HG03469 (cell line): ENCODE results near the gene PNLIPRP1.

Experiments
- ATAC-seq: cut with Tn5 transposase; IDR thresholded peaks from one replicate; pipeline ENCODE4 v1.9.1; 2021; ENCODE audit warnings: mild to moderate bottlenecking, moderate library complexity, moderate number of reproducible peaks; ENCODE audit not compliant: unreplicated experiment

The PNLIPRP1 gene

DNA sequence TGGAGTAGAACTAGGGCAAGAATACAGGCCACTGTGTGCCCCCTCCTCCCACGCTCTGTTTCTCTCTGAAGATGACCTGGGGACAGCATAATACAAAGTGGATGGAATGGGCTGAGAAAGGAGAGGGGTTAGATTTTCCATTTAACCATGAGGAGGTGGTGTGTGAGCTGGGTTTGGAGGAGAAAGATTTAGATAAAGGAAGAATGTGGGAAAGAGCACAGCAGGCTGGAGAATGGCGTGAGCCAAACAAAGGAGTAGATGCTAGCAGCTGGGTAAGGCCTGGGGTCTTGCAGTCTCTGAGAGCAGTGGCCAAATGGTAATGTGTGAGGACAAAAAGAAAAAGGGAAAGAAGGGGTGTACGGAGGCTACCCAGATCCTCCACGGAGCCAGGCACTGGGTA is 38.6 kb downstream of the PNLIPRP1 start:
- no peak for ATAC-seq

DNA sequence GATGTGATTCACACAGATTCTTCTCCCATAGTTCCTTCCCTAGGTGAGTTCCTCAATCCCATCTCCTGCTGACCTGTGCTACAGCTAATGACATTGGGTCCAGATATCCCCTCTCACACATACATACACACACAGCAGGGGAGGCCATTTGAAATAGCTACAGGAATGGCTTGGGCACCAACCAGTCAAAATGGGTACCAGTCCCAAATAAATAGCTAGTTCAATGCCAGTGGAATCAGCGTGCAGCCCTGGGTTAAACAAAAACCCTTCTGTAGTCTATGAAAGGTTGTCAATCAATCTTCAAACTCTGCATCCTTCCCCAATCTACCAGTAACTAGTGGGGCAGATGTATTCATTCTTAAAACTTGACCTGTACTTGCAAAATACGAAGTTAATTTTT is 39.3 kb downstream of the PNLIPRP1 start:
- ATAC-seq: no peak

DNA sequence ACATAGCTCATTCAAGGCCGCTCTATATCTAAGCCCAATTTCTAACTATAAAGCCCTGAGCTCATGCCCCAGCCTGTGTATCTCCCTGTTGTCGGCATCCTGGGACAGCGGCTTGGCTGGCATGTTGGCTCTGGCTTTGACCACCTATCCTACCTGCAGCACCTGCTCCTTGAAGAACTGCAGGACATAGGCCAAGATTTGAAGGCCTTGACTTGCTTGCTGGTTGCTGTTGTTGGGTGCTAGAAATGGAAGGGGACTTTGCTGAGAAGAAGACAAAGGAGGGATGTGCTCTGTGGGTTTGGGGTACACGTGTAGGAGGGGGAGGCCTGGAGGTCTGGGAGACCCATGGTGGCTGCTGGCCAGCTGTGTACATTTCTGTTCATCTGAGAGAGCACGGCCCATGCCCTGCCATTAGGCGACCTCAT is 41.1 kb downstream of the PNLIPRP1 start:
- ATAC-seq: no peak

DNA sequence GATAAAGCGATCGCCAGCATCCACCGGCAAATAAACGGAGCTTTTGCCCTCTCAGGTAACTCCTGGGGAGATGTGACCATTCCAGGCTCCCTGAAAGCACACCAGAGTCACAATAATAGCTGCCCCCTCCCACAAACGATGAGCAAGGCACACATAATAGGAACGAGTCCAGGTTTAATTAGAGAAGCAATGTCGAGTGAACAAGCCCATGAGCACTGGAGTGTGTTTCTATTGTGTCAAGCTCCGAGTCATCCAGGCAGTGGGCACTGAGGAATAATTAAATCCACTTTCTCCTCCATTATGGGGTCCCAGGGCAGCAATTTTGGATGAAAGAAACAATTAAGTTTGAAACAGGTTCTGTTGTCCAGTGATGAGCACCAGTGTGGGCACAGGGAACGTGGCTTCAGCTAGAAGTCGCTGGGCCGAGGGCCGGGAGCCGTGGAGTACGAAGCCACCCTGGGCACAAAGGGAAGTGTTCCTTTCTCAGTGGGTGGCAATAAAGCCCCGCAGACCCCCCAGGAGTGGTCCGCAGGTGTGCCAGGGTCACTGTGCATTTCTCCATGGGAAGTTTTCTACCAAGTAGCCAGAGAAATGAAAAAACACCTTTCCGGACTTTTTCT is 41.9 kb downstream of the PNLIPRP1 start:
- ATAC-seq: no peak

DNA sequence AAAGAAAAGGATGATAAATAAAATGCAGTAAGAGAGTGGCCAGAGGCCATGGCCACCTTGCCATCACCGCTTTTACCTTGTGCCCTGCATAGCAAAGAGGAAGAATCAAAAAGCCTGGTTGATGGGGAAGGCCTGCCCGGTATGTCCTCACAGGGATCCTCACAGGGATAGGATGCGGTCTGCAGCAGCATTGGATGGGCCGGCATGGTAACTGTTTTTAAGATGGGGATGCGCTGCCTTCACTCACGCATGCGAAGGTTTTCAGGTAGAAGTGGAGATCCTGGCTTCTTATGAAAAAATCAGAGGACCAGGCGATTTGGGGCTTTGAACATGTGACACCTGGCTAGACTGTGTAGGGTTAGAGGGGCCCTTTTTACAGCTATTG is 42.4 kb downstream of the PNLIPRP1 start:
- ATAC-seq: no peak

DNA sequence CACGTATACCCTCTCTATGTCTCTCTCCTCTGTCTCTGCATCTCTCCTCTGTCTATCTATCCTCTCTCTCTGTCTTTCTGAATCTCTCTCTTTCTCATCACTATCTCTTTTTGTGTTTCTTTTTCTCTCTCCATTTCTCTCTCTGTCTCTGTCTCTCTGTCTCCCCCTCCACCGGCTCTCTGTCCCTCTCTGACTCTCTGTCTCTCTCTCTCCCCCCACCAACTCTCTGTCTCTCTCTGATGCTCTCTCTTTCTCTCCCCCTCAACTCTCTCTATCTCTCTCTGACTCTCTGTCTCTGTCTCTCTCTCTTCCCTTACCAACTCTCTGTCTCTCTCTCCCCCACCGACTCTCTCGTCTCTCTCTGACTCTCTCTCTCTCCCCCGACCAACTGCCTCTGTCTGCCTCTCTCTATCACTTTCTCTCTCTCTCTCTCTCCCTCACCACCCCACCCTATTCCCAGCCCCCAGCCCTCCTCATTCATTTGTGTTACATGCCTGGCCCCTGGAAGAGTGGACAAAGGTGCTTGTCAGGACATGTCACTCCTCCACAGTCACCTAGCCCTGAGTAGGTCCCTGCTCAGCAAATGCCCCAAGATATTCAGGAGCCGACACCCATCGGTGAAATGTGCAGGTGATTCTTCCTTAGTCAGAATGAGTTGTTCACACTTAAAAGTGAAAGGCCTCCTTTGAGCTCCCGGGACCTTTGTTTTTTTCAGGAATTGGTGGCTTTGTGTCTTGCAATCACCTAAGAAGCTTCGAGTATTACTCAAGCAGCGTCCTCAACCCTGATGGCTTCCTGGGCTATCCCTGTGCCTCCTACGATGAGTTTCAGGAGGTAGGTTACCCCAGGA is 43.6 kb downstream of the PNLIPRP1 start:
- ATAC-seq: no peak

DNA sequence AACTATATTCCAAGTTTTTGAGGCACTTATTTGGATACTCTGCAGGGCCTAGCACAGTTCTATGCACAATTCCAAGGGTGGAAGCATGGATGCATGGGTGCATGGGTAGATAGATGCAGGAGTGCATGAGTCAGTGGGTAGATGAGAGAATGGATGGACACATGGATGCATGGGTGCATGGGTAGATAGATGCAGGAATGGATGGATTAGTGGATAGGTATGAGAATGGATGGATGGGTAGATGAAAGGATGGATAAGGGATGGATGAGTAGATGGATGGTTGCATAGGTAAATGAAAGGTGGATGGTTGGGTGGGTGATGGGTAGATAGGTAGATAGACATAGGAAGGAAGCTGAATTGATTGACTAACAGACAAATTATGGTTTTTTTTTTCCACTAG is 45.6 kb downstream of the PNLIPRP1 start:
- ATAC-seq: no peak

DNA sequence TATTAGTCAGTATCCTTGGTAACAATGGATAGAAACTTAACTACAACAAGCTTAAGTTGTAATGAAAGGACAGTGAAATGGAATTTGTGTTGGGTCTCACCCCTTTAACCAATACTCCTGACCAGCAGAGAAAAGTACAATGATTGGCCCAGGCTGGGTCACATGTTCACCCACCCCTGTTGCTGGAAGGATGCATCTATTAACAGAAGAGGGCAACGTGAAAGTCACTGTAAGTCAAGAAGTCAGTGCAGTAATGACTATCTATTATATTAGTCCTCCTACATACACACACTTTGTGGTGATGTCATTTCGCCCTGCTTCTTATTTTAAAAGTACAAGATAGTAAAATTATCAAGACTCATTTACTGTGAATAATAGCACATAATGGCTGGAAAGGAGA is 46.2 kb downstream of the PNLIPRP1 start:
- no peak for ATAC-seq

DNA sequence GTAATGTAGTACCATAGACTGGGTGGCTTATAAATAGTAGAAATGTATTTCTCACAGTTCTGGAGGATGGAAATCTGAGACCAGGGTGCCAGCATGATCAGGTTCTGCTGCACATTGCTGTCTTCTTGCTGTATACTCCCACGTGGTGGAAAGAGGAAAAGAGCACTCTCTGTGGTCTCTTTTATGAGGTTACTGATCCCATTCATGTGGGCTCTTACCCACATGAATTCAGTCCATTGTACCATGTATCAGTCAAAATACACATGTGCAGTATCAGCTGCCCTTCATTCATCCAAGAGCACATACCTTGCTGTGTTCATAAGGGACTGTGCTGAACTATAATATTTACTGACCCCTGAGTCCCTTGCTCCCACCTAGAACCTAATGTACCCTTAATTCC is 47.1 kb downstream of the PNLIPRP1 start:
- no peak for ATAC-seq

DNA sequence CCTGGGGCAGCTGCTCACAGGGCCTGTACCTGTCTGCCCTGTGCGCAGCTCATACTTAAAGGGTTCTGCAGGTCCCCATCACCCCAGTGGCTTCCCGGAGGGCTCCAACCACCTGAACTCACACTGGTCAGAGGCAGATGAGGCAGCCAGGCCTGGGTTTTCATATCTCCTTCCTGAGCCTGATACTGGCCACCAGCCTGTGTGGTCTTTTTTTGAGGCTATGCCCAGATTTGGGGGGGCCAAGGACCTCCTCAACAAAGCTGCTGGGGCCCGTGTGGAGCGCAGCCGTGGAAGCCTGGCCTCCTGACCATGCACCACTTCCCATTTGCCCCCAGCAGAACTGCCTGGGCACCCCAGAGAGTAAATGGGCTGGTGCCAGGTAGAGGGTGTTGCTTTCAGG is 55.7 kb downstream of the PNLIPRP1 start:
- no peak for ATAC-seq

DNA sequence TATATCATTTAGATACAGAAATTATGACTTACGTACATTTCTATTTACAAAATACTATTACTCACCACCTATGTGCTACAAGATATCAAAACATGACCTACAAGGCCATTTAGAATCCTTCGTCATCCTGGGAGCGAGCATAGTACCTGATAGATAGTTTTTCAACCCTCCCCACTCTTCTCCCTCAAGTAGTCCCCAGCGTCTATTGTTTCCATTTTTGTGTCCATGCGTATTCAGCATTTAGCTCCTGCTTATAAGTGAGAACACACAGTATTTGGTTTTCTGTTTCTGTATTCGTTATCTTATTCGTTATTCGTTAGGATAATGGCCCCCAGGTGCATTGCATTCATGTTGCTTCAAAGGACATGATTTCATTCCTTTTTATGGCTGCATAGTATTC is 58.1 kb downstream of the PNLIPRP1 start:
- ATAC-seq: no peak

DNA sequence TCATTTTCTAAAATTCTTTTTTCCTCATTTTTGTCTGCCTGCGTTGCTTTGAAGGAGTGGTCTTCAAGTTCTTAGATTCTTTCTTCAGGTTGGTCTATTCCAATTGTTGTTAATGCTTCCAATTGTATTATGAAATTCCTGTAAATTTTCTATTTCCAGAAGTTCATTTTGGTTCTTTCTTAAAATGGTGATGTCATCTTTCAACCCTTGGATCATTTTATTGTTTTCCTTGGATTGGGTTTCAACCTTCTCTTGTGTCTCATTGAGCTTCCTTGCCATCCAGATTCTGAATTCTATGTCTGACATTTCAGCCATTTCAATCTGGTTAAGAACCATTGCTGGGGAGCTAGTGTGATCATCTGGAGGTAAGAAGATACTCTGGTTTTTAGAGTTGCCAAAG is 63.1 kb downstream of the PNLIPRP1 start:
- no peak for ATAC-seq

DNA sequence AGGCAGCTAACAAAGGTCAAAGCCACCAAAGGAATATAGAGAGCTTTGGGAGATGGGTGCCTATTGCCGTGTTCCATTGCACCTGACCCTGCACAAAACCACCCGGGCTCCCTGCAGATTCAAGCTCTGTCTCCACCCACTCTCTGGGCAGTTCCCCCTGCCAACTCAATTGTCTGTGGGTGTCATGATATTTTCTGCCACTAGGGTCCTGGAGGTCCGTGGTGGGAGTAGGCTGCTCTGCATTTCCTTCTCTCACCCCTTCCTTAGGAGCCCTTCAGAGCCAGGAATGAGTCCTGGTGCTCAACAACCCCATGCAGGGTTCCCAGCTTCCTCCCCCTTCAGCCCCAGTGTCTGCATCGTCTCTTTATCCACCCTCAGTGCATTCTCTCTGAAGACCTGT is 64.1 kb downstream of the PNLIPRP1 start:
- ATAC-seq: no peak

DNA sequence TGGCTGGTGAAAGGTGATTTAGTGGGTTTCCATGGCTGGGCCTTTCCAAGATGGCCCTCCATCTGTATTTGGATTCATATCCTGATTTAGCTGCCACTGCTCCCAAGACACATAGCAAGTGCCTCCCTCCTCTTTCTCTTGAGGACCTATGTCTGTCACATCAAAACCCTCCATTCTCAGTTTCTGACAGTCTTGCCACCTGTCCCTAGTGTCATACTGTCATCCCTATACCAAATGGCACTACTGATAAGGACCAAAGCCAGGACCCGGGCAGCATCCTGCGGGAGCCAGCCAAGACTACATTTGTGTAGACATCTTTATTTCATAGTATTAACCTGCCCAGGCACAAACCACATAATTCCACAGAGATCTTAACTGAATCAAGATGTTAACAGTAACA is 64.8 kb downstream of the PNLIPRP1 start:
- no peak for ATAC-seq

DNA sequence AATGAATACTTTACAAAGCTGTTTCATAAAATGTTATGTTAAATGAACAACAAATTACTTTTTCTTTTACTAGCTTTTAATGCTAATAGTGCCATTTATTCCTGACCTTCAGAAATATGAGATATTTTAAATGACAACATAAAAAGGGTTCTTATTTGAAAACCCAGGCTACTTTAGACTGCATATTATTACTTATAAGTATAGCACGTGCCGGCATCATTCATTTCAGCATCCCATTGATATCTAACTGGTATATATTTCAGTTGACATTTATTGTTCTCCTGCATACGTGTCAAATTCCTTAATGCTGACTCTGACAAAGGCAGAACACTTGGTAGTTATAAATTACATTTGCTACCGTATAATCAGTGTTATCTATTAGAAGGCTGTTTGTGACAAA is 65.3 kb downstream of the PNLIPRP1 start:
- ATAC-seq: no peak

DNA sequence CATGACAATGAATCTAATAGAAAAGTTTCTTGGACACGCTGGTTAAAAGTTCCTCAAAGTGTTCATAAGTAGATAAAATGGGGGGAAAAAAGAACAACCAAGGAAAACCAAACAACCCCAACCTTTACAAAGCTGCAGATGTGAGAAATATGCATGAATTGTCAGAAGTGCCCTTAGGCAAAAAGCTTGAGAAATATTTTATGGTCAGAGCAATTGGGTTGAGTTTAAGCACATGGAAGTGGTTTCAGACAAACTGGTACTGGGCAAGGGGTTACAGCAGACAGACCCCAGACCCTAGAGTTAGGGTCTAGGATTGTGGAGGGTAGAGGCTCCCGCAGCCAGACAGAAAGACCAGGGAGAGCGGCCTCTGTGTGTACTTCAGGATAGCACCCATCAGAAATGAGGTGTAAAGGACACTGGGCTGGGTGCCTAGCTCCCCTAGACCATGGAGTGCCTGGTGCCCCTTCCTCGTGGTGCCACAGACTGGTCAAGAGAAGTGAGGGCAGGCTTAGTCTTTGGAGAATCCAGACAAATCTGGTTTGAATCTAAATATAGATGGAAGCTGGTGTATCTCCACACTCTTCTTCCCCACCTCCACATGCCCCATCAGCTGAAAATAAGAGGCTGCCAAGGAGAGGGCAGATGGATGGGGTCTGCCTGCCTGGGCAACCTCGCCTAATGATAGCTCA is 67.2 kb downstream of the PNLIPRP1 start:
- no peak for ATAC-seq
